ENCODE results near the gene LRRC10B. TPM values are rescaled to one million over a fixed set of nuclear protein-coding genes. Genes with fewer than 3 reads are reported as not detected.

Gene LRRC10B
- total RNA-seq, 4 donors from 2014 or later: 0.45 to 1.4 (median 1.1) TPM

DNA sequence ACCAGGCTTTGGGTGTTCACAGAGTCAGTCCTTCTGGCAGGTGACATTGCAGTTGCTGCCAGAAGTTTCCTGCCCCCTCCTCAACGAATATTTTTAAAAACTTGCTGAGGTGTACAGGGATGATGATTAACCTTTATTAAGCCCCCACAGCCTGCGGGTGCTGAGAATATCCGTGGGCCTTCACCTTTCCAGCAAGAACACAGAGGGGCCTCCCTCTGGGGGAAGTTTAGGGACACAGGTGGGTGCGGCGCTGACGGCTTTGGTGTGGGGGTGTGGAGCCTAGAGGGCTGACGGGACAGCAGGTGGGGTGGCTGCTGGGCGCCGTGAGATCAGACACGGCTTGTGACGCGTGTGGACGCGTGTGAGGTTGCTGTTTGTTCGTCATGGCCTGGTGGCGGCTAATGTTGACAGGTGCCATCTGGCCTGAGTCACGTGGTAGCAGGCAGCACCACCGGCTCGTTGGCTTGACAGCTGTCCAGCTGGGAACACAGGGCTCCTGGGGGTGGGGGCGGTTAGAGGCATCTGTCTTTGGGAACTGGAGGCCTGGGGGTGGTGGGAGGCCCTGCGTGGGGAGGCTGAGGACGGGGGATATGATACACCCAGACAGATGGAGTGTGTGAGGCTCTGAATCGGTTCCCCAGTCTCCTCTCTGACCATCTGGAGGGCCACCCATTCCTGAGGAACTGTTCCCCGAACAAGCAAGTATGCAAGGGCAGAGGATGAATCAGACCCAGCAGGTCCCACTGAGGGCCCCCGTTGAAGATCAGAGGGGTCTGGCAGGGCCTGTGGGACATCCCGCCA is 12.5 kb upstream of the LRRC10B start:
- peaks cover 8% of the 10 kb centered on the region for H3K27me3 ChIP-seq
- no peak overlapping the region for H3K4me3 ChIP-seq
- no peaks in the 10 kb centered on the region for H3K9me3 ChIP-seq
- TF ChIP-seq EP300 (IDR thresholded peaks at IDR 0.05) (no peak), POLR2AphosphoS5 (IDR thresholded peaks at IDR 0.05) (no peak), POLR2A (IDR thresholded peaks at IDR 0.05) (no peak)
- TF ChIP-seq, protein P1, sequence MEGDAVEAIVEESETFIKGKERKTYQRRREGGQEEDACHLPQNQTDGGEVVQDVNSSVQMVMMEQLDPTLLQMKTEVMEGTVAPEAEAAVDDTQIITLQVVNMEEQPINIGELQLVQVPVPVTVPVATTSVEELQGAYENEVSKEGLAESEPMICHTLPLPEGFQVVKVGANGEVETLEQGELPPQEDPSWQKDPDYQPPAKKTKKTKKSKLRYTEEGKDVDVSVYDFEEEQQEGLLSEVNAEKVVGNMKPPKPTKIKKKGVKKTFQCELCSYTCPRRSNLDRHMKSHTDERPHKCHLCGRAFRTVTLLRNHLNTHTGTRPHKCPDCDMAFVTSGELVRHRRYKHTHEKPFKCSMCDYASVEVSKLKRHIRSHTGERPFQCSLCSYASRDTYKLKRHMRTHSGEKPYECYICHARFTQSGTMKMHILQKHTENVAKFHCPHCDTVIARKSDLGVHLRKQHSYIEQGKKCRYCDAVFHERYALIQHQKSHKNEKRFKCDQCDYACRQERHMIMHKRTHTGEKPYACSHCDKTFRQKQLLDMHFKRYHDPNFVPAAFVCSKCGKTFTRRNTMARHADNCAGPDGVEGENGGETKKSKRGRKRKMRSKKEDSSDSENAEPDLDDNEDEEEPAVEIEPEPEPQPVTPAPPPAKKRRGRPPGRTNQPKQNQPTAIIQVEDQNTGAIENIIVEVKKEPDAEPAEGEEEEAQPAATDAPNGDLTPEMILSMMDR (IDR thresholded peaks at IDR 0.05): no peak
- no peak for ATAC-seq
- WGBS, 2 donors (ENCODE audit: low coverage in 1 of 2): 69% methylated on average over 7 of the region's 26 CpGs; no CpG with 5 or more reads in 1 of the 2 donors
- H3K4me1 ChIP-seq: peaks cover 0 to 4% (median 0%) of the 10 kb centered on the region in 3 donors
- H3K27ac ChIP-seq: no peak overlapping the region
- H3K36me3 ChIP-seq: no peaks in the 10 kb centered on the region

DNA sequence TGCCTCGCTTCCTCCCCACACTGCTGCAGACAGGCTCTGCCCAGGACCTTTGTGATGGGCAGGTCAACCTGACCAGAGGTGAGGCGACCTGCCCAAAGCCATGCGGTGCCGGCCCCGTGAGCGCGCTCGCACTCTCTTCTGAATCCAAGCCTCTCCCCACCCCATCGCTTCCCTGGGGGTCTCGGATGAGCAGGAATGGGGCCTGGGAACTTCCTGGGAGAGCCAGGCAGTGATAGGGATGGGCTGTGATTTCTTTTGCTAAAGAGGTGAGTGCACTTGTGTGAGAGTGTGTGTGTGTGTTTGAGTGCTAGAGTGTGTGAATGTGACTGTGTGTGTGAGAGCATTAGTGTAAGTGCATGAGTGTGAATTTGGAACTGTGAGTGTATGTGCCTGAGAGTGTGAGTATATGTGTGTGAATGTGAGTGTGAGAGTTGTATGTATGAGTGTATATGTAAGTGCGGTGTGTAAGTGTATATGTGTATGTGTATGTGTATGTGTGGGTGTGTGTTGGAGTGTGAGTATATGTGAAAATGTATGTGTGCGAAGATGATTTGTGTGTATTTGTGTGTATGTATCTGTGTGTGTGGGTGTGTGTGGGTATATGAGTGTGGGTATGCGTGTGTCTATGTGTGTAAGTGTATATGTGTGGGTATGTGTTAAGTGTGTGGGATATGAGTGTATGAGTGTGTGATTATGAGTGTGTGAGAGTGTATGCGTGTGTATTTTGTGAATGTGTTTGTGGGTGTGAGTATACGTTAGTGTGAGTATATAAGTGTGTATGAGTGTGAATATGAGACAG is 11.7 kb upstream of the LRRC10B start:
- no peaks in the 10 kb centered on the region for H3K9me3 ChIP-seq
- H3K27me3 ChIP-seq: peaks cover 8% of the 10 kb centered on the region
- H3K27ac ChIP-seq: no peak overlapping the region
- WGBS, 2 donors (ENCODE audit: low coverage in 1 of 2): 89 to 95% methylated on average over 5 to 7 of the region's 15 CpGs
- no peak overlapping the region for H3K4me3 ChIP-seq
- TF ChIP-seq EP300 (IDR thresholded peaks at IDR 0.05) (no peak), POLR2A (IDR thresholded peaks at IDR 0.05) (no peak), POLR2AphosphoS5 (IDR thresholded peaks at IDR 0.05) (no peak)
- H3K4me1 ChIP-seq: no peaks in the 10 kb centered on the region
- H3K36me3 ChIP-seq: no peaks in the 10 kb centered on the region
- ATAC-seq: no peak

DNA sequence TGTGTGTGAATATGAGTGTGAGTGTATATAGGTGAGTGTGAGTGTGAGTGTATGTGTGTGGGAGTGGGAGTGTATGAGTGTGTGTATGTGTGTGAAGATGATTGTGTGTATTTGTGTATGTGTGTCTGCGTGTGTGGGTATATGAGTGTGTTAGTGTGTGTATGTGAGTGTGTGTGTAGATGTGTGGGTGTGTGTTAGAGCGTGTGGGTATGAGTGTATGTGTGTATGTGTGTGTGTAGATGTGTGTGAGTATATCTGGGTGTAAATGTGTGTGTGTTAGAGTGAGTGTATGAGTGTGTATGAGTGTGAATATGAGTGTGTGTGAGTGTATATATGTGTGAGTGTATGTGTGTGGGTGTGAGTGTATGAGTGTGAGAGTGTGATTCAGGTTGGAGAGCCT is 11.1 kb upstream of the LRRC10B start:
- H3K27ac ChIP-seq: no peak overlapping the region
- H3K4me1 ChIP-seq: no peaks in the 10 kb centered on the region
- peaks cover 8% of the 10 kb centered on the region for H3K27me3 ChIP-seq
- TF ChIP-seq POLR2AphosphoS5 (IDR thresholded peaks at IDR 0.05): no peak
- ATAC-seq: no peak
- WGBS, 2 donors (ENCODE audit: low coverage in 1 of 2): 70 to 100% methylated on average over 2 of the region's 2 CpGs
- no peaks in the 10 kb centered on the region for H3K36me3 ChIP-seq
- no peak overlapping the region for H3K4me3 ChIP-seq
- H3K9me3 ChIP-seq: no peaks in the 10 kb centered on the region

DNA sequence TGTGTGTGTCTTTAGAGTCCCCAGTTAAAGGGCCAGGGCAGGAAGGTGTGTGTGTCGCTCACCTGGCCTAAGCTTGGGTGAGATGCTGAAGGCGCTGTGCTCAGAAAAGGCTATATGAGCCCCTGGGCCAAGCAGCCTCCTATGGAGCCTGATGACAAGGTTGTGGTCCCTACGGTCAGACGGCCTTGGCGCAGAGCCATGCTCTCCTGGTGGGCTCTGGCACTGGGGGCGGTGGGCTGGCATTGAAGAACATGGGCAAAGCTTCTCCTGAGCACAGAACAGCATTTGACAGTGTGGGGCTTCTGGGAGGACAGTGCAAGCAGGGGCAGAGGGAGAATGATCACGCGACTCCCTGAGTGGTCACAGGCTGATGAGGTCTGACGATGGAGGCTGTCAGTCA is 10.7 kb upstream of the LRRC10B start:
- Histone ChIP-seq H3K9me3 (no peaks in the 10 kb centered on the region), H3K4me1 (no peaks in the 10 kb centered on the region), H3K36me3 (no peaks in the 10 kb centered on the region), H3K4me3 (no peak overlapping the region), H3K27me3 (peaks cover 8% of the 10 kb centered on the region), H3K27ac (no peak overlapping the region)
- no peak for ATAC-seq
- 70 to 100% methylated on average over 2 to 6 of the region's 9 CpGs for WGBS, 2 donors (ENCODE audit: low coverage in 1 of 2)
- TF ChIP-seq EP300 (IDR thresholded peaks at IDR 0.05): no peak
- TF ChIP-seq POLR2AphosphoS5 (IDR thresholded peaks at IDR 0.05): no peak
- TF ChIP-seq, protein P1 (IDR thresholded peaks at IDR 0.05): no peak

DNA sequence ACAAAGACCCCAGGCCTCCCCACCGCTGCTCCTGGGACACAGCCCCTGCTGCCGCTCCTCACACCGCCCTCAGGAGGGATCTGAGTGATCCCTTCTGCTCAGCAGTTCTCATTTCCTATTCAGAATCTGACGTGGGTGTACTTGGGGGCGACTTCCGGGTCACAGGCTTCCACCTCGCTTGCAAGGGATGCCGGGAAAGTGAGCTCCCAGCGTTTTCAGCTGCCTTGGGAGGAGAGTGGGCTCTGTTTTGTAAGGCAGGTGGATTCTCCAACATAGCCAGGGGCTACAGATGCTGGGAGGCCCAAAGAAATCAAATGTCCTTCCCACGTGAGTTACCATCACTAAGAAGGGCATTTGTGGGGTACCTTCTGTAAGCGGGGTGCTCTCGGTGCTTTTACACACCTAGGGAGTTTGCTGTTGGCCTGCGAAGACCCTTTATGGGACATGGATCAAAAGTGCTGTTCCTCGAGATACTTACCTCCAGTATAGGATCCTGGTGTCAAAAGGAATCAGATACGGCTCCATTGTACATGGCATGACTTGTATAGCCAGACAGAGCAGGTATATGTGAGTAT is 9.7 kb upstream of the LRRC10B start:
- H3K9me3 ChIP-seq: no peaks in the 10 kb centered on the region
- peaks cover 8% of the 10 kb centered on the region for H3K27me3 ChIP-seq
- TF ChIP-seq POLR2A (IDR thresholded peaks at IDR 0.05) (no peak), EP300 (IDR thresholded peaks at IDR 0.05) (no peak), POLR2AphosphoS5 (IDR thresholded peaks at IDR 0.05) (no peak)
- TF ChIP-seq, protein P1 (IDR thresholded peaks at IDR 0.05): no peak
- no peak overlapping the region for H3K27ac ChIP-seq
- 90 to 100% methylated on average over 1 to 6 of the region's 15 CpGs for WGBS, 2 donors (ENCODE audit: low coverage in 1 of 2)
- H3K4me3 ChIP-seq: no peak overlapping the region
- H3K4me1 ChIP-seq: no peaks in the 10 kb centered on the region
- no peak for ATAC-seq
- no peaks in the 10 kb centered on the region for H3K36me3 ChIP-seq

All from gastroesophageal sphincter (tissue), 4 donors.